Thyroid gland (tissue), 4 donors: Measurements from ENCODE around the gene COL4A4.

Experiments
- POLR2A ChIP-seq, 2 donors: fragments of 450-650 bp; IDR thresholded peaks; one replicate each; pipeline ENCODE4 v1.6.1; 2017; ENCODE audit warnings: antibody characterized with exemption in 2 of 2, mild to moderate bottlenecking in 2 of 2, moderate library complexity in 1 of 2
- TF ChIP-seq, protein P1 (sequence below), 6 experiments: fragments of 200-600 bp in 3 of 6; fragments of 450-650 bp in 3 of 6; sonication (generic) in 3 of 6; IDR thresholded peaks; one replicate each; pipeline ENCODE4 v1.5.1; 2016 to 2019; ENCODE audit warnings: antibody characterized with exemption in 6 of 6, mild to moderate bottlenecking in 2 of 6, inconsistent platforms in 1 of 6, moderate library complexity in 1 of 6

DNA sequence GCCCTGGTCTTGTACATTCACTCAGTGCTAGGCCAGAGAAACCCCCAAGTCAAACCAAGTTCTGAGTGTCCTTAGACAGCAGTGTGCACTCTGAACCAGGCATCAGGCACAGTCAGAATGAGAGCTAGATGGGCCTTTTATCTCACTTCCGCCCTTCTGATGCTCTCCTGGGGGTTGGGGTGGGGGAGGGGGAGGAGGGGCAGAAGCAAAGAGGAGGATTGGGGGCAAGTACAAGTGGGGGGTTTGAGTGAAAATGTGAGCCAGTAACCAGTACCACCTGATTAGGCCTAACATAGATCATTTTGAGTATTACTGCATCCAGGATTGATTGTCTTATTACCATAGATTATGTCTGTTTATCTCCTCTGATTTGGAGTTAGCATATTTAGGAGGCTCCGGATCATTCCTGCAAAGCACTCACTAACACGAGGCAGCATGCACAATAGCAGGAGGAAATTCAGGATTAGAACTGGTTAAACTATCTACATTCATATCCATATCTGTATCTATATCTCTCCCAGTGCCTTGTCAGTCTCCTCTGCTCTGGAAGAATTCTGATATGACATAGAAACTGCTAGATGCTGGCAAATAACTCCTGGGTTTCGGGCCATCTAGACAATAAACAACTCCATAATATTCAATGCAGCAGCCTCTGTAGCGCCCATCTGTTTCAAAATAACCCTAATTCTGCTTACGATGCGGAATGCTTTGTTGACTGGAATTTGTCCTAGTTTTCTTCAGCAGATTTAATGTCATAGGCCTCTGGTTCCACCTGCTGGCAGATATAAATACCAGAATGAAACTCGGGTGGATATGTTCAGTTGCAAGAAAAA is 179.0 kb downstream of the COL4A4 start:
- TF ChIP-seq, protein P1, sequence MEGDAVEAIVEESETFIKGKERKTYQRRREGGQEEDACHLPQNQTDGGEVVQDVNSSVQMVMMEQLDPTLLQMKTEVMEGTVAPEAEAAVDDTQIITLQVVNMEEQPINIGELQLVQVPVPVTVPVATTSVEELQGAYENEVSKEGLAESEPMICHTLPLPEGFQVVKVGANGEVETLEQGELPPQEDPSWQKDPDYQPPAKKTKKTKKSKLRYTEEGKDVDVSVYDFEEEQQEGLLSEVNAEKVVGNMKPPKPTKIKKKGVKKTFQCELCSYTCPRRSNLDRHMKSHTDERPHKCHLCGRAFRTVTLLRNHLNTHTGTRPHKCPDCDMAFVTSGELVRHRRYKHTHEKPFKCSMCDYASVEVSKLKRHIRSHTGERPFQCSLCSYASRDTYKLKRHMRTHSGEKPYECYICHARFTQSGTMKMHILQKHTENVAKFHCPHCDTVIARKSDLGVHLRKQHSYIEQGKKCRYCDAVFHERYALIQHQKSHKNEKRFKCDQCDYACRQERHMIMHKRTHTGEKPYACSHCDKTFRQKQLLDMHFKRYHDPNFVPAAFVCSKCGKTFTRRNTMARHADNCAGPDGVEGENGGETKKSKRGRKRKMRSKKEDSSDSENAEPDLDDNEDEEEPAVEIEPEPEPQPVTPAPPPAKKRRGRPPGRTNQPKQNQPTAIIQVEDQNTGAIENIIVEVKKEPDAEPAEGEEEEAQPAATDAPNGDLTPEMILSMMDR (IDR thresholded peaks at IDR 0.05) = peak in 4 of 6 experiments; percentile 65 to 78 (median 74)
- no peak for TF ChIP-seq POLR2A (IDR thresholded peaks at IDR 0.05)
